GM12875 (cell line): ENCODE data around the gene CDC14A.

ENCODE experiments used
- H3K4me3 ChIP-seq: one replicate; pipeline ENCODE4 v1.5.1; 2011; ENCODE audit warnings: low read depth, low read length, control low read depth
- TF ChIP-seq, protein P1 (sequence below): IDR thresholded peaks from 2 replicates; pipeline ENCODE4 v1.5.1; 2011; ENCODE audit warnings: low read depth, mild to moderate bottlenecking, control low read depth, inconsistent platforms, low read length, moderate library complexity, borderline replicate concordance; ENCODE audit not compliant: insufficient read depth

The CDC14A gene

DNA sequence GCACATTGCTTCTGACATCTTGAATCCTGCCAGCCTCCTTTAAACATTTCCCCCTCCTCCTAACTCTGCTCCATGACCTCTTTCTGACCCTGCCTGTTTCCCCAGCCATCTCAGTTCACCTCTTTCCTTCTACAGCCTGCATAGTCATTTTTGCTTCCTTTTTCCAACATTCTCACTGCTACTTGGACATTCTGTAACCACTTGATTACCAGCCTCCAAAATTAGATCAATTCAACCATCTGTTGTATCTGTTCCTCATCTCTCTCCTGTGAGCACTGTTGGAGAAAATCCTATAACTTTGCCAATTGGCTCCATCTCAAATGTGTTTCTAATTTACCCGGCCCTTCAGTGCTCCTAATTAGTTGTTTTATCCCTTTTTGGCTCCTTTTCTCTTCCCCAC is 158.1 kb downstream of the CDC14A start:
- TF ChIP-seq, protein P1, sequence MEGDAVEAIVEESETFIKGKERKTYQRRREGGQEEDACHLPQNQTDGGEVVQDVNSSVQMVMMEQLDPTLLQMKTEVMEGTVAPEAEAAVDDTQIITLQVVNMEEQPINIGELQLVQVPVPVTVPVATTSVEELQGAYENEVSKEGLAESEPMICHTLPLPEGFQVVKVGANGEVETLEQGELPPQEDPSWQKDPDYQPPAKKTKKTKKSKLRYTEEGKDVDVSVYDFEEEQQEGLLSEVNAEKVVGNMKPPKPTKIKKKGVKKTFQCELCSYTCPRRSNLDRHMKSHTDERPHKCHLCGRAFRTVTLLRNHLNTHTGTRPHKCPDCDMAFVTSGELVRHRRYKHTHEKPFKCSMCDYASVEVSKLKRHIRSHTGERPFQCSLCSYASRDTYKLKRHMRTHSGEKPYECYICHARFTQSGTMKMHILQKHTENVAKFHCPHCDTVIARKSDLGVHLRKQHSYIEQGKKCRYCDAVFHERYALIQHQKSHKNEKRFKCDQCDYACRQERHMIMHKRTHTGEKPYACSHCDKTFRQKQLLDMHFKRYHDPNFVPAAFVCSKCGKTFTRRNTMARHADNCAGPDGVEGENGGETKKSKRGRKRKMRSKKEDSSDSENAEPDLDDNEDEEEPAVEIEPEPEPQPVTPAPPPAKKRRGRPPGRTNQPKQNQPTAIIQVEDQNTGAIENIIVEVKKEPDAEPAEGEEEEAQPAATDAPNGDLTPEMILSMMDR: no peak
- no peak overlapping the region for H3K4me3 ChIP-seq

DNA sequence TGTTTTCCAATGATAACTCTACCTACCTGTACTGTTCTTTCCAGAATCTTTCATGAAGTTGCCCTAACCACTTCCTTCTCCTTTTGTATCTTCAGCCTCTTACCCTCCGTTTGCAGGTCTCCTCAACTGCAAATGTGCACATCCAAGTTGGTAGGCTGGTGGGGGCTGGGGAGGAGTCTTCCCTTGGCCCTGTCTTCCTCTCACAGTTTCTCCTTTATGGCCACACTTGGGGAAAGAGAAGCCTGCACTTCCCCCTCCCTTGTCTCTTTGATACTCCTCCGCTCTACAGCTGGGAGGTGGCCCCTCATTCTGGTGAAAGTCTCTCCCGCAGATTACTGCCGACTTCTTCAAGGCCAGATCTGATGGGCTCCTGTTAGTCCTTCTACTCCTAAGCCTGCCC is 158.8 kb downstream of the CDC14A start:
- no peak overlapping the region for H3K4me3 ChIP-seq
- TF ChIP-seq, protein P1: no peak

DNA sequence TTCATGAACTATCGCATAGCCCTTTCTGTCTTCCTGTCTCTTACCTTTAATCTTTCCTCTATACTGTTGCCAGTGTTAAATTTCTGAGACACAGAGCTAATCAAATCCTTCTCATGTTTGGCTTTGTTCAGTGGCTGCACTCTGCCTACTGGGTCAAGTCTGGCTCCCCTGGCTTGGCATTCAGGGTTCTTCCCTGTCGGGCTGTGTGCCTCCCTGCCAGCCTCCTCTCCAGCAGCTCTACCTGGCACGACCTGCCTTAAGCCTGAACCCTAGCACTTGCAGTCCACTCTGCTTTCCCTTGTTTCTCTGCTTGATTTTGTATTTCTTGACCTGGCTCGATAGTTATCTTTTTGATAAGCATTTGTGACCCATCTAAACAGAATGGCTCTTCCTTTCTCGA is 159.5 kb downstream of the CDC14A start:
- TF ChIP-seq, protein P1: no peak
- H3K4me3 ChIP-seq: no peak overlapping the region

DNA sequence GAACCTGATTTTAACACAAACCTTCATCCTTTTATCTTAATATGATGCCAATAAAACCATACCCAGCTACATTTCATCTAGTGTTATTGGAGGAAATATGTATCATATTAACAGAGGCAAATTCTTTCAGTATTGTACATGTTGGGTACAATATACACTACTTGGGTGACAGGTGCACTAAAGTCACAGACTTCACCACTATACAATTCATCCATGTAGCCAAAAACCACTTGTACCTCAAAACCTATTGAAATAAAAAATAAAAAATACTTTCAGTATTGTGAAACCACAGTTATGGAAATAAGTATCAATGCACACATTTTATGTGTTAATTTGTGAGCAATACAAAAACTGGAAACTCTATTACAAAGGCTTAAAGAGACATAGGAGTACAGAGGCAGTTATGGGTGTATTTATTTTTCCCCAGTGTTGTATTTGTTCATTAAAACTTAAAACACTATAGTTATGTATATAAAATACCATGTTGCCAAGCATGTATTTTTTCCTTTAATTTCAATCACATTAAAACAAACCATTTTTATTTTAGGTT is 160.6 kb downstream of the CDC14A start:
- no peak overlapping the region for H3K4me3 ChIP-seq
- TF ChIP-seq, protein P1: no peak

DNA sequence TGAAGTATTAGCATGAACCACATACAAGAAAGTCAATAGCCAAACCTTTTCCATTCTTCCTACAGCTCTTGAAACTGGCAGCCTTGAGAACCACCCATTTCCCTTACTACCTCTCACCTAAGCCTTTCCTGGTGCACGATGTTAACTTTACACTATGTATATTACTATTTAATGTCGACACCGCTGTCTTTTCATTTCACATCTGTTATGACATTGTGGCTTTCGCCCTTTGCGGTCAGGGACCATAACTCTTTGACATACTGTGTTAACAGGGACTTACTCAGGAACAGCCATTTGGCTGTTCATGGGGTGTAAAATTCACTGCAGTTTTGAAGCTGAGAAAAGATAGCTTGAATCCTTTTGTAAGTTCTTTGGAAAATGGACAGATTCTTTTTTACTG is 164.6 kb downstream of the CDC14A start:
- TF ChIP-seq, protein P1: no peak
- no peak overlapping the region for H3K4me3 ChIP-seq

DNA sequence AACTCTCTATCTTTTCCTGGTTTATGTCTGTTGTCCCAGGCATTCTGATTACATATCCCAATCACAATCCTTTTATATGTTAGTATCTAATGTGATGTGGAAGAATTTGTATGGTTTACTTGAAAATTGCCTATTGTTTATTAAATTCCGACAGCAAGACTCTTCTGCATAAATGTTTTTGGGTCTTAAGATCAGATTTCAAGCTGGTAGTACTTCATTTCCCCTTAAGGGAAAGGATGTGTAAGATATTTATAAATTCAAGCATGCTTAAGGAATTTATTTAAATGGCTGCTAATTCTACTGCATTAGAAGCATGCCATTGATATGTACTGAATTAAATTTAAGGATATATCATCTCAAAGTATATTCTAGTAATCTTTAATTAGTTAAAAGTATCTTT is 165.2 kb downstream of the CDC14A start:
- TF ChIP-seq, protein P1: no peak
- H3K4me3 ChIP-seq: no peak overlapping the region

DNA sequence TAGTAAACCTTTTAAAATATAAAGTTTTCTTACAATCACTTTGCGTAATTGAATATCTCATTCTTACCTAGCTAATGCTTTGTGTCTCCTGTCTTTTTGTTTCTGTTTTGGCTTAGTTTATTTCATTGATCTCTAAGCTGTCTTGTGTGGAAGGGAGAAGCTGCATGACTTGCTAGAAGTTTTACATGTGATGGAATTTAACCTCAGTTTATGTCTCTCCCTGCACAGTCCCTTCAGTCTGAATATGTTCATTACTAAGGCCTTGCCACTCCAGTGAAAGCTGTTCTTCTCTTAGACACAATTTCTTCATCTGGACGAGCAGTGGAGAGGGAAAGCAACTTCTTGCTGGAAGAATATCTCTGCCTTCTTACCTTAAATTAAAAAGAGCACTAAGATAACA is 165.7 kb downstream of the CDC14A start:
- TF ChIP-seq, protein P1: no peak
- H3K4me3 ChIP-seq: no peak overlapping the region
